Cardiac muscle cell (in vitro differentiated cells and primary cell): Measurements from ENCODE around the gene CLEC18B. TPM values are rescaled to one million over a fixed set of nuclear protein-coding genes. Genes with fewer than 3 reads are reported as not detected.
A peak's percentile ranks its signal among the peaks of the same experiment; 100 is the strongest.

Source experiments
- DNase-seq, 2 donors: peaks; one replicate each; pipeline versions ENCODE4 v3.0.0 to v3.0.0-alpha.2; 2010 to 2017; ENCODE audit warnings: low read depth in 1 of 2, low spot score in 1 of 2
- H3K27ac ChIP-seq: fragments of 200-600 bp; sonication (generic); 2 replicates; pipeline ENCODE4 v1.5.1; 2016
- H3K27me3 ChIP-seq: fragments of 200-600 bp; sonication (generic); 2 replicates; pipeline ENCODE4 v1.6.0; 2016; ENCODE audit warnings: control low read depth
- H3K36me3 ChIP-seq: fragments of 200-600 bp; sonication (generic); 2 replicates; pipeline ENCODE4 v1.5.1; 2016; ENCODE audit warnings: control low read depth
- H3K4me1 ChIP-seq: fragments of 200-600 bp; sonication (generic); 2 replicates; pipeline ENCODE4 v1.8.1; 2017; ENCODE audit warnings: low read depth, mild to moderate bottlenecking, mixed run types
- H3K4me3 ChIP-seq: fragments of 200-600 bp; sonication (generic); 2 replicates; pipeline ENCODE4 v1.5.1; 2016; ENCODE audit warnings: mild to moderate bottlenecking
- H3K9me3 ChIP-seq: fragments of 200-600 bp; sonication (generic); 2 replicates; pipeline ENCODE4 v1.5.1; 2017; ENCODE audit warnings: low read depth, mild to moderate bottlenecking, control low read depth
- CTCF ChIP-seq: IDR thresholded peaks from 2 replicates; pipeline ENCODE4 v1.5.1; 2012; ENCODE audit warnings: low read depth, mild to moderate bottlenecking, low read length
- polyA plus RNA-seq: library from polyadenylated mRNA; unstranded; fragments of >200 nt; fragmentation: Nextera tagmentation; extraction: Ambion mirVana; gene quantifications from 2 replicates; pipeline ENCODE4 v1.2.1, GENCODE V29; 2016
- total RNA-seq: library from RNA; depleted of rRNA; stranded (reverse); fragments of >200 nt; gene quantifications from 2 replicates; pipeline ENCODE4 v1.2.3, GENCODE V29; 2016

Gene CLEC18B
- total and polyA plus RNA-seq, 2 experiments from 2014 or later = 1.2 to 1.7 TPM

DNA sequence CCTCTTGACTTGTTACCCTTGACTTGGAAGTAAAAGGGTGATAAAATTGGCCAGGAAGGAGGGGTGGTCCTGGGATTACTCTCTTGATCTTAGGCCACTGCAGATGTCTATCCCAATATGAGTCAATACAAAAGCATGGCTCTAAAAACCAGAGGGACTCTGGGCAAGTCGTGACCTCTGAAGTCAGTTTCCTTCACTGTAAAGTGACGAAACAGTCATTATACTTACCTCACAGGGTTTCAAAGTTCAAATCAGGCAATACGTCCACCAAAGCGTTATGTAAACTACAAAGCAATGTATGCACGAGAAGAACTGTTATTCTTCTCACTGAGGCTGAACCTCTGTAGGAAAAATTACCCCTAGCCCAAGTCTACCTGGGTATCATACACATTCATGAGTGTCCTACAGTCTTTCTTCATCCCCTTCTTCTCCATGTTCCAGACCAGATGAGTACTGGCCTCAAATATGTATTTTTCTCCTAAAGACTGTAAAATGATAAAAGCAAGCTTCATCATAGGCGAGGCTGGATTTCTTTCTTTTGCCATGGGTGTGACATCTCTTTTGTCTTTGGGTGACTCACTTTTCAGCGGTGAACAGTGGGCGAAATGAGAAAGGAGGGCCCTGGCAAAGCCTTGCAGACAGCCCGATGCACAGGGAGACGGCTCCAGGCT, 34.5 kb upstream of the CLEC18B start:
- no peak for TF ChIP-seq CTCF
- Histone ChIP-seq H3K27me3 (no peaks in the 10 kb centered on the region), H3K4me1 (no peaks in the 10 kb centered on the region), H3K36me3 (peaks cover 58% of the 10 kb centered on the region), H3K27ac (no peak overlapping the region), H3K9me3 (no peaks in the 10 kb centered on the region), H3K4me3 (no peak overlapping the region)
- peak in 1 of 2 donors; percentile 76 for DNase-seq

- no peaks in the 10 kb centered on the region for H3K27me3 ChIP-seq
- H3K4me1 ChIP-seq = no peaks in the 10 kb centered on the region
- no peak overlapping the region for H3K4me3 ChIP-seq
- no peaks in the 10 kb centered on the region for H3K9me3 ChIP-seq
- peak in 1 of 2 donors; percentile 90 for DNase-seq
- no peak overlapping the region for H3K27ac ChIP-seq
- H3K36me3 ChIP-seq = peaks cover 53% of the 10 kb centered on the region
- TF ChIP-seq CTCF = peak; percentile 5
Measured at GRCh38 chr16:74455213-74455612, 33.9 kb upstream of the CLEC18B start.

GRCh38 chr16:74451951-74452758, 30.9 kb upstream of the CLEC18B start:
- Histone ChIP-seq H3K27ac (no peak overlapping the region), H3K36me3 (peaks cover 30% of the 10 kb centered on the region), H3K4me3 (no peak overlapping the region), H3K9me3 (no peaks in the 10 kb centered on the region), H3K27me3 (no peaks in the 10 kb centered on the region), H3K4me1 (no peaks in the 10 kb centered on the region)
- DNase-seq = no peak
- TF ChIP-seq CTCF = no peak

DNA sequence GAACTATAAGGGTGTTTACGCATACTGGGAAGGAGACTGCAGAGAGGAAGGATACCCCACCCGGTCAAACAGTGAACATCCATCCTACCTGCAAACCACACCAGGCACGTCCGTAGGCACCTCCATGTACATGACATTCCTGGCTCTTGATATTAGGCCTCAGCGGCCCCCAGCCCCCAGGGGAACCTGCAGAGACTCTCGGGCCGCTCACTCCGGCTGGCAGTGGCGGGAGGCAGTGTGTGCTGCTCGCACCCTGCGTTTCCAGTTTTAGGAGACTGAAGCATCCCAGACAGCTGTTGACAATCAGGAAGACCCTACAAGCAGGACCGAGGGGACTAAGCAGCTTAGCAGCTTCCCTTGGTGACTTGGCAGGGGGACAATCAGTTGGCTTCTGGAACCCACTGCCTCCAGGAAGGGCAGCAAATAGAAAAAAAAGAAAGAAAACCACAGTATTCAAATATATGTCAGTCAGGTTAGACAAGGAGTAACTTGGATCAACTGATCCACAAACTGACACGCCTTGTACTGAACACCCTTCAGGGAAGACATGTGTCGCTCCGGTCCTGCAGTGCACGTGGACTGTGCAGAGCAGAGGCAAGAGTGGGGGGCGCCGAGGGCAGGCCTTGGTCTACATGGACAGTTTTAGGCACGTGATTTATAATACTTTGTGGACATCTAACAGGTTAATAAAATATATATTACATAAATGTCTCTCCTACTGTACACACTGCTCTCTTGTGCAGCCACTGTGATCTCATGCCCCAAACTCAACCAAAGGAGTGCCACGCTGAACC, 29.9 kb upstream of the CLEC18B start:
- peaks cover 23% of the 10 kb centered on the region for H3K36me3 ChIP-seq

More for the DNA sequence above, 29.9 kb upstream of the CLEC18B start:
- Histone ChIP-seq H3K27ac (no peak overlapping the region), H3K4me3 (no peak overlapping the region), H3K9me3 (no peaks in the 10 kb centered on the region), H3K4me1 (no peaks in the 10 kb centered on the region), H3K27me3 (no peaks in the 10 kb centered on the region)
- no peak for TF ChIP-seq CTCF
- no peak for DNase-seq
